HG03565 (cell line): Measurements from ENCODE around the gene WDFY4.

Experiments
- ATAC-seq: cut with Tn5 transposase; IDR thresholded peaks from one replicate; pipeline ENCODE4 v1.9.1; 2021; ENCODE audit warnings: mild to moderate bottlenecking, moderate library complexity; ENCODE audit not compliant: unreplicated experiment

WDFY4 gene

DNA sequence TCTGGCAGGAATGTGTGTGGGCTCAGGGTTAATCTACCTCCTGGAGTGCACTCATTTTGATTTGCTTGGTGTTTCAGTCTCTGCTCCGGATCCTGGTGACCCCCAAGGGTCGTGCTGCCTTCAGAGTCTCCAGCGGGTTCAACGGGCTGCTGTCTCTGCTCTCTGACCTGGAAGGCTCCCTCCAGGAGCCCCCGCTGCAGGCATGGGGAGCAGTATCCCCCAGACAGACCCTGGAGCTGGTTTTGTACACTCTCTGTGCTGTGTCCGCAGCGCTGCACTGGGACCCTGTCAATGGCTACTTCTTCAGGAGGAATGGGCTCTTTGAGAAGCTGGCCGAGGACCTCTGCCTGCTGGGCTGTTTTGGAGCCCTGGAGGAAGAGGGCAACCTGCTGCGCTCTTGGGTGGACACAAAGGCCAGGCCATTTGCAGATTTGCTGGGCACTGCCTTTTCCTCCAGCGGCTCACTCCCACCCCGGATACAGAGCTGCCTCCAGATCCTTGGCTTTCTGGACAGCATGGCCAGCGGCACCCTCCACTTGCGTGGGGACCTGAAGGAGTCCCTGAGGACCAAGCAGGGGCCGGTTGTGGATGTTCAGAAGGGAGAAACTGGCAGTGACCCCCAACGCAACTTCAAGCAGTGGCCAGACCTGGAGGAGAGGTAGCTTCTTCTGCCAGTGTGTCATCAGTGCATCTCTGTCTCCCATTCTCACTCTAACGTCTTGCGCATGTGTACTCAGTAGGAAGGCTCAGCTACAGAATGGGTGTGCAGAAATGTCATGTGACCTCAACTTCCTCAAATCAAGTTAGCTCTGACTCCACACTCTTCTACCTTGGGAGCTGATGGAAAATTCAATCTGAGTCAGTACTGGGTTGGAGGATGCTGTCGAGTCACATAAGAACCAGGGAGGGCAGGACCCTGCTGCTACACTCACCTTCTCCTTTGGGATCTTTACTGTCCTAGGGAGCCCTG is 58.5 kb downstream of the WDFY4 start:
- no peak for ATAC-seq

DNA sequence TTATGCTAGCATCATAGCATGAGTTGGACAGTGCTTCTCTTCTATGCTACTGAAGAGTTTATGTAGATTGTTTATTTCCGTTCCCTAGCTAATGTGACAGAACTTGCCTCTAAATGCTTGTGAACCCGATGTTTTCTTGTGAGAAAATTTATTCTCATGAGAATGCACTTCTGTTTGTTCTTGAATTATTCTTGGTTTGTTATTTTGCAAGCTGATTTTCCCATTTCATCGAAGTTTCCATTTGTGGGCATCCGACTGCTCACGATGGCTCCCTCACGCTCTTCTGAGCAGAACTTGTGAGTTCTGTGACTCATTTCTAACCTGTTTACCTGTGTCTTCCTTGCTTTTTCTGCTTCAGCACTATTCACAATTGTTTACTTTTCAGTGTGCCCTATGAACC is 59.9 kb downstream of the WDFY4 start:
- no peak for ATAC-seq

DNA sequence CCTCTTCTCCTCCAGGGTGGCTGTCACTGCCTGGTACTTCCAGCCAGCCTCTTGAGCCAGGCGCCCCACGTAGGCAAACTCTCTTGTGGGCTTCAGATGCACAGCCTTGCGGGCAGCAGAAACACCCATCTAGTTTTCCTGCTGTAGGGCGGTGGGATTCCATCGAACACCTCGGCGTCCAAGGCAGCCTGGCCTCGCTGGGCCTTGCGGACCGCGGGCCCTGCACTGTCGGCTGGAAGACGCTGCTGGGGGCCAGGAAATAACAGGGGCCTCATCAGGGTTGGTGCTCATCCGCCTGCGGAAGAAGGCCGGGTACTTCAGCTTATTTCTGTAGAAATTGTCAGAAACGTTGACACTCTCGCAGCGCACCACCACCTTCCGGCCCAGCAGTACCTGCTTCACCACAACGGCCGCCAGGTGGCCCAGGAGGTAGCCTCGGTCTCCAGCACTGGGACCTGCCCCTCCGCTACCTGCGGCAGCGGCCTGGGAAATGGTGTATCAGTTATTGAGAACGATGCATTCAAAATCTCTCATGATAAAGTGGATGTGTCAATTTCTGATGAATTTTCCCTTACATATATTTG is 61.1 kb downstream of the WDFY4 start:
- ATAC-seq = no peak

DNA sequence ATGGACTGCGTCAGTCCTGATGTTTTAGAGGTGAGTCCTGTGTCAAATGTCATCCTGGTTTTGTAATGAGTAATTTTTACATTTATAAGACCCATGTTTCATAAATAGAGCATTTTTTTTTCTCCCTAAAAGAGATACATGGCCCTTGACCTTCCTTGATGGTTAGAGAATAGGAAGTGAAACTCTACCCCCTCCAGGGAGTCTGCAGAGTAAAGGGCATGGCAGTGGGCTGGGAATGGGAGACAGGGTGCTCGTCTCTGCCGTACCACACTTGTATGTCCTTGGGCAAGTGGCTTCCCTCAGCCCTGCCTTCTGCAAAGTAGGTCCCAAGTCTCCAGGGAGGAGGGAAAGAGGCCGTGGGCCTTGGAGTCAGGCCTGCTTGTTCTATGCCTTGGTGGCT is 63.9 kb downstream of the WDFY4 start:
- ATAC-seq = peak; percentile 44

DNA sequence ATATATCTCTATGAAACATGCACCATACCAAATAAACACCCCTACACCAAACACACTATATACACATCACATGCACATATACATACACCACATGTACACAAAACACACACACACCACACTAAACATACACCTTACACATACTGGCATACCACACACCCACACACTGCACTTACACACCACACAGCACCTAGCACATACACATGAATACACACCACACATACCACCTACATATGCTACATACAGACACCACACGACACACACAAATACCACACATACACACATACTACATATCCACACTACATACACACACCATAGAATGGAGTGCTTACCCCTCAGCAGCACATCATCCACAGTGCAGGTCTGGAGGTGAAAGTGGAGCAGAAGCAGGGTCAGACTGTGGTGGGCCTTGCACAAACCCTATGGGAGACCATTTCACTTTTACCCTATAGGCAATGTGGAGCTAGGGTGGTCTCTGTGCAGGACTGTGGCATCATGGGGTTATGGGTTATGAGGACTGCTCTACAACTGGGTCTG is 64.6 kb downstream of the WDFY4 start:
- no peak for ATAC-seq

DNA sequence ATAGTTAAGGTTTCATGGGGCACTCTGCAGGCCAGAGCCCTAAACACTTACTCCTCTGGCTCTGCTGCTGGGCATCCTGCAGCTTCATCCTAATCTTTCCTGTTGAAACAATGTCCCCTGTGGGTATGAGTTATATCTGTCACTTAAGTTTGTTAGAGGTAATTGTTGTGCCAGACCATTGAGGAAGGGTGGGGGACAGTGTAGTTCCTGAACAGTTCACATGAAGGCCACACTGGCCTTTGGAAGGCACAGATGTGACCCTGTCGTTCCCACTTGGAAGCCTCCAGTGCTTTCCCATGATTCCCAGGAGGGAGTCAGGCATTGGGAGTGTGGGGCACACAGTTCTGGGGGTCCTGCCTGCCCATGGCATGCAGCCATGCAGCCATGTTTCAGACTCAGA is 65.3 kb downstream of the WDFY4 start:
- no peak for ATAC-seq

DNA sequence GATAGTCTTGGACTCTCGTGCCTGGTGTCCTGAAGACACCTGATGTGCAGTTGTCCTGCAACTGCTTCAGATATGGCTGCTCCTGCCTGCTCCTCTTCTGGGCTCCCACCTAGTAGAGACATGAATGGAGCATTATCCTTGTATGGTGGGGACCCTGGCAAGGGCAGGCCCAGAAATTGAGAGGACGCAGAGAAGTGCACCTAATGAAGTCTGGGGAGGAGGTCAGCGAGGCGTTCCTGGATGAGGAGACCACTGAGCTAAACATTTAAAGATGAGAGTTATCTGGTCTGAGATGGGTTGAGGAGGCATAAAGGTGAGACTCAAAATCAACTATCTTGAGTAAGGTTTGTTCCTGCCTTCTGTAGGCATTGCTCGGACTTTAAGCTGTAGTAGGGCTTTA is 66.3 kb downstream of the WDFY4 start:
- ATAC-seq = no peak

DNA sequence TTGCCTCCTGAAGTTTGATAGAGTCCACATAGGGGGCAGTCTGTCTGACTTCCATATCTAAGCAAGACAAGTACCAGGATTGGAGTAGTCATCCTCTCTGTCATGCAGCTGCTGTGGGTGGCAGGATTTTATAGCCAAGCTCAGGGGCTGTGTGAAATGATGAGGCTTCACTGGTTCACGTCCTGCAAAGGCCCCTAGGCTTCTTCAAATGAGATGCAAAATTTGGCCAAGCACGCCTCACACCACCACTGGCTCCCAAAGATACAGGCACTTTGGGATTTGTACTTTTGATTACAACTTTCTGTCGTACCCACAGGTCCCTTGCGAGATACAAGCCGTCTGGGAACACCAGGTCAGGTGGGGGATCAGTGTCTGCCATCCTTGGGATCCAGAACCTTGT is 67.1 kb downstream of the WDFY4 start:
- ATAC-seq = no peak

DNA sequence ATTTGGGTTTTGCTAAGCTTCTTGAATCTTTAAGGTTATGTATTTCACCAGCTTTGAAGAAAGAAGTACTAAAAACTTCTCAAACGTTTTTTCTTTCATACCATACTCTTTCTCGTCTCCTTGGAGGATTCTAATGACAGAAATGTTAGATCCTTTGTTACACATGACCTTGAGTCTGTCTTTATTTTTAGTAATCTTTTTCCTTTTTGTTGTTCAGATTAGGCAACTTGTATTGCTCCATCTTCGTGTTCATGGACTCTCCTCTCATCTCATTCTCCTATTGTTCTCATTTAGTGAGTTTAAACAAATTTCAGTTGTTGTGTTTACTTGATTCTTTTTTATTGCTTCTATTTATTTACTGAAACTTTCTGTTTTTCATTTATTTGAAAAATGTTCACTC is 73.7 kb downstream of the WDFY4 start:
- no peak for ATAC-seq

DNA sequence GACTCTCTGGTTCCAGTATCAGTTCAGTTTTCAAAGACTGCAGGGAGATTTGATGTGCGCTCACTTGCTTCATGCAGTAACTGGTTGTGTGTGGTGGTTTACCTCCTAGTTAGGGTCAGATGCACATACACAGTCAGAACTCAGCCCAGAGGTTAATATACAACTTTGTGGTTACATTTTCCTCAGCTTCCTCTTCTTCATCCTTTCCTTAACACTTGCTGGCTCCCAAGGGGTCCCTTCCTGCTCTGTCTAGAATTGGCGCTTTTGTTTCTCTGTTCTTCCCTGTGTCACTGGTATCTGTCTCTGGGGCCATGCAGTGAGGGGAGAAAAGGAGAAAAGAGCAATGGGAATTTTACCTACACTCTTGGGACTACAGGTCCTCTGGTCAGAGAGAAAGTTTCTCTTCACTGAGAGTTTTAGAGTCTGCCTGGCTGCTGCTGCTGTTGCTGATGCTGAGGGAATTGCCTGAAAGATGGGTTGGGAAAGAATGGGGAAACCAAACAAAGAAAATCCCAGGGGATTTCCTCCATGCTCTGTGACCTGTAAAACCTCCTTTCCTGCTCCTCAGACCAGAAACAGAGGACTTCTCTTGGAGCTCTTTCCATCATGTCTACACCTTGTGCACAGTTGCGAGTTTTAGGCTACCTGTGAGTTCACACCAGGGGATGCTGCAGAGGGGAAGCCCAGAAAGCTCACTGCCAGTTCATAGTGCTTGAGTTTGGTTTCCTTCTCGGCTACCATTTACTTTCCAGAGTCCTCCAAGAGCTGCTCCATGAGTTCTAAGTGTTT is 74.6 kb downstream of the WDFY4 start:
- ATAC-seq = peak; percentile 80

DNA sequence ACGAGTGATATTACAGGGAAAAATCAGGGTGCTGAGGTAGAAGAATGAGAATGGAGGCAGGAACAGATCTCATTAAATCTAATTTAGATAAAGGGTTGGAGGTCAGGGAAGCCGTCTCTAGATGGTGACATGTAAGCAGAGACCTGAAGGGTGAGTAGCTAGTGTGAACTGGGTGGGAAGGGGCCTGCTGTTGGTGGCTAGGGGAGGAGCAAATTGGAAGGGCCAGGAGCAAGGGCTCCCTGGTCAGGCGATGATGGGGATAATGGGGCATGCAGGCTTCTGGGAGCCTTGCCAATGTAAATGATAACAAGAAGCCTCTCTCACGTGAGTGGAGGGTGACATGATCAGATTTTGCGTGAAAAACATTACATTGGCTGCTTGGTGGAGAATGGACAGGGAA is 76.3 kb downstream of the WDFY4 start:
- no peak for ATAC-seq

DNA sequence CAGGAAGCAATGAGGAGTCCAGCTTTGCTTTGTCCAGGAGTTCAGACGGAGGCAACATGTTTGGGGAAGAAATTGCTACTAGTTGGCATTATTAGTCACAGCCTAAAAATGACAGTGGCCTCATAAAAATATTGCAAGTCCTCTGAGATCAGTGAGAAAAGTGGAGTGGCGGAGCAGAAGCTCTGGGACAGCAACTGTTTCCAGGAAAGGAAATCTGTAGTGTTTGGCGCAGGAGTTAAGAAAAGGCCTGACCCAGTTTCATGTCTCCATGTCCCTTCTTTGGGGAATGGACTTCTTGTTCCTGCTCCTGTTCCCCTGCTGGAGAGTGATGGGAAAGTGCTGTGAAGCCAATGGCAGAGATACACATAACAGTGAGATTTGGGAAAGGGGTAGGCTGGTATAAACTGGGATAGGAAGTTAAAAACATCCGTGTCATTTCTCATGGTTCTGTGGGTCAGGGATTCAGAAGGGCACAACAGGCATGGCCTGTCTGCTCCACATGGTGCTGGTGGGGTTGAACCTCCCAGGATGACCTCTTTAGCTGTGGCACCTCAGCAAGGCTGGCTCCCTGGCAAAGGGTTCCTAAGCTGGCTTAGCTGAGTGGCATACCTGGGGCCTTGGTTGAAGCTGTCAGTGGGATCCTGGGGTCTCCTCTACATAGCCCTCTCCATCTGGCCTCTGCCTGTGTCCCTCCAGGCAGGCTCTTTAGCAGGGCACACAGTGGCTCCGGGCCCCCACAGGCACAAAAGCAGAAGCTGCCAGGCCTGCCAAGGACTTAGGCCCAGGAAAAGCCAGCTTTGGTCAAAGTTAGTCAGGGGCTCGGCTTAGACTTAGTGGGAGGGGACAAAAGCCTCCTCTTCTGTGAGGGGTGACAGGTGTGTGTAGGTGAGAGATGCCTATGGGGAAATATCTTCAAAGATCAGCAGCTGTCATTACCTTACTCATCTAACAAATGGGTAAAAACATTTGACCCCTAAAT is 77.7 kb downstream of the WDFY4 start:
- no peak for ATAC-seq

DNA sequence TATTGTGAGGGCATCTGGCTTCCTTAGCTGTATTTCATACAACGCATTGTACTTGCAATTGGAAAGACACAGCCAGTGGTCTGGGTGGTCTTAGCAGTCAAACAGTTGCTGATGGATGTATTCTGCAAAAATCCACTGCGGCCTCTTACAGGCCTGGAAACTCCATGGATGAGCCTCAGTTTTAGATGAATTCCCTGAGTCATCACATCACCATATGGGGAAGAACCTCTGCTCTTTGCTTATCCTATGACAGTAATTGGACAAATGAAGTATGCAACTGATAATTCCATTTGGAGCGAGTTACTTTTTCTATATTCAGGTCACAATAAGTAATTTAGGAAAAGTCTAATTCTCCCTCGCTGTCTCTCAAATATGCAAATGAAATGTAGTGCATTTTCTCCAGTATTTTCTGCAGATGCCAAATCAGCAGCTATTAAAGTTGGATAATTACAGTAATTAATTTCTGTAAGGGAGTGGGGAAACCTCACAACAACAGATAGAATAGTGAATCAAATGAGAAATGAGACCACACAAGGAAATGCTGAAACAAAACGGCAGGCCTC is 78.8 kb downstream of the WDFY4 start:
- no peak for ATAC-seq

DNA sequence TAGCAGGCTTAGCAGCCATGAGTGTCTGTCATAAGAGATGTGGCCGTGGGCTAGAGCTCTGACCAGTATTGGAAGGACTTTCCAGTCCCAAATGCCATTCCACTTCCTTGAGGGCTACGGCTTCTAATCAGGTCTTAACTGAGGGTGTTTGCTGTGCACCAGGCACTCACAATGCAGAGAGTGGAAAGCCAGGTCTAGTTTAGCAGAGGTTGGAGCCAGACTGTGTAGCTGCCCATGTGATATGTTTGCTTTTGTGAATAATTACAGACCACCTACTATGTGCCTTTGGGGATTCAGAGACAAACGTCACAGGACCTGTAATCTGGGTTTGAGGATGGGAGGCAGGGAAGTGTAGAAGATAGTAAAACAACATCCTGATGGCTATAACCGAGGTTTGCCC is 79.8 kb downstream of the WDFY4 start:
- no peak for ATAC-seq

DNA sequence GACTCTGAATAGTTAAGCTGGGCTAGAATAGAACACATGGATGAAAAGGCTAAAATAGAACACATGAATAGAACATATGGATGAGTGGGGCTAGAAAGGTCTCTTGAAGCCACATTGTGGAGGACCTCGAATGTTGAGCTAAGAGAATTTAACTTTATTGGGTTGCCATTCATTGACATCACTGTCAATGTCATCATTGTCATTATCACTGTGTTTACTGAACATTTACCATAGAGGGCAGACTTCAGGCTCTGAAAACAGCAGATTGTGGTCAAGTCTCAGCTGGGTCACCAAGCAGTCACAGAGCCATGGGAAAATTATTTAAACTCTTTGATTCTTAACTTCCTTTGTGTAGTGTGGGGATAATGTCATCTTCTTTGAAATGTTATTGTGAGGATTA is 80.4 kb downstream of the WDFY4 start:
- no peak for ATAC-seq

DNA sequence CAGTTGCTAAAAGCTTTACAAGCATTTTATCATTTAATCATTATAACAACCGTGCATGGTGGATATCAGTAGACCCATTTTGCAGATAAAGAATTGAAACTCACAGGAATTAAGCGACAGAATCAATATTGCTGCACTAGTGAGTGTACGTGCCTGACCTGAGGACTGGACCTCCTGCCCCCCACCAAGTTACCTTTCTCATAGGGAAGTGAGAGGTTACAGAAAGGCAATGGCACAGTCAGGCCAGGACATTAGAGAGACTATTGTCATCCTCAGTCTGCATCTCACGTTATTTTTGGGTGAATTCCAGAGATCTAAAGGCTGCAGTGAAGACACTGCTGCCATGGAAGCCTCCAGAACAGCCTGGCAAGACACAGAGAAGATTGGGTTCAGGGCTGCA is 80.9 kb downstream of the WDFY4 start:
- no peak for ATAC-seq

DNA sequence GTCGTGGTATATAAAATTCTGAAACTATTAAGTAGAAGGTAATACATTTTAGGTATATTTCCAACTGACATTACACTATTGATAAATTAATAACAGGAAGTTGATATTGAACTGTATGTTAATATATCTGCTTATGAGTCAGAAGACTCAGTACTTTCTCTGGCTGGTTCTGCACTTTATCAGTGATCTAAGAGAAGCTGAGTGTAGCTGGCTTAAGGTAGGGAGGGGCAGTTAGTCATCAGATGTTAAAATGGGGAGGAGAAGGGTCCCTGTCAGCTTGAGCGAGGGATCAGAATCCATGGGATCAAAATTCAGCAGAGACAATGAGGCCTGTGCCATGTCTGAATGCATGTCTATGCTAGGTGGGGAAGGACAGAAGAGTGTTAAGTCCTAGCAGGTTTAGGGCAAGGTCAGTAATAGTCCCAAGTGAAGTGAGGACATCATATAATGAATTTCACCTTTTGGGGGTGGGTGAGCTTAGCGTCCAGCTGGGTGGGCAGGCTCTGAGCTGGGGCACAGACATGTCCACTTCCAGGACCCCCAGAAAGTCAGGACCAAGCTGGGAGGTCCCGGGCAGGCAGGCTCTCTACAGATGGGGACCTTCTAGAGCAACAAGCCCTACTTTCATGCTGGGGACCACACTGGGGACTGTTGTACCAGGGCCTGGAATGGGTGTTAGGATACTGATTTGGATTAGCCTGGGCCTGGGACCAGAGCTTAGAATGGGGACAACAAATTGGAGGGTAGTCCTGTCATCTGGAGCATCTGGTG is 82.9 kb downstream of the WDFY4 start:
- ATAC-seq = no peak

DNA sequence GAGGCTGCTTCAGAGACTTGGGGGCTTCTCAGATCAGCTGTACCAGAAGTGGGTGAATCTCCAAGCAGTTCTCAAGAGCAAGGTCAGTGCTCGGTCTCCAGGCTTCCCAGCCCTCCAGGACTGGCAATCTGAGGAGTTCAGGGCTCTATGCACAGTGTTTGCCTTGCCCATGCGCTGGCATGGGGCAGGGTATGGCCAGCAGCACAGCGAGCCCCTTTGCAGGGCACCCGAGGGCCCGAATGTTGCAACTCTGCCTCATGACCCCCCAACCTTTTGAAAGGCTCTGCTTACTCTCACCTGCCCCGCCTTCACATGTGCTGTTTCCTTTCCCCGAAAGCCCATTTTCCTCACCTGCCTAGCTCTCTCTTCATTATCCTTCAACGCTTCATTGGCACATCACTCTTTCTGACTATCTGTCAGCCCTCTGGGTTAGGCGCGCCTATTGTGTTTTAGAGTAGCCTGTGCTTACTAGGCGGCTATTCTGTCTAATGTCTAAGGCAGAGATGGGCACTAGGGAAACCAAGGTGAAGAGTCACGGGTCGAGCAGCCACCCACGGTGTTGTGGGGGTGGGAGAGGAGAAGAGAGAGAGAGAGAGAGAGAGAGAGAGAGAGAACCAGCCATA is 83.6 kb downstream of the WDFY4 start:
- ATAC-seq = no peak

DNA sequence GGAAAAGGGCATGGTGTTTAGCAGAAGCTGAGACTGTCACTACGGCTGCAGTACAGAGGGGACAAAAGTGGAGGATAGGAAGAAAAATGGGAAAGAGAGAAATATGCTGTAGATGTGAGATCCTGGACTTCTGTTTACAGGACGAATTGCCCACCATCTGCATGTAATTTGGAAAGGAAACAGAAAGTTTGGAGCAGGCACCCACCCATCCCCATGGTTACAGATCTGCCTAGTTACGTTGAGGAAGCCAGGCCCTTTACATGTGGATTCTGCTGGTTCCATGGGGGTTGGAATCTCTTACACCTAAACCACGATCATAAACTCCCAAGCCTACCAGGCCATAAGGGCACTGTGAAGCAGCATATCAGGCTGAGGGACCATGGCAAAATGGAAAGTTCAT is 84.3 kb downstream of the WDFY4 start:
- no peak for ATAC-seq
